ENCODE data around the gene PMF1.
A peak's percentile ranks its signal among the peaks of the same experiment; 100 is the strongest.
"Not testable (repeated sequence)": the region's sequence is repeated elsewhere in the genome, so short reads cannot be mapped to it uniquely, and the experiment has no call there.

The PMF1 gene

GRCh38 chr1:156212833-156213643, at the start of gene PMF1:
Gene PMF1, plus strand, starts transcription at chr1:156213007. Its CDS starts 9 bp downstream, at chr1:156213016.
- DNase-seq (ENCODE audit: low read depth in 2 of 2): peak; percentile 90 to 96

GRCh38 chr1:156163712-156164111, 49.1 kb upstream of the PMF1 start:
- no peak for DNase-seq (ENCODE audit: low read depth in 2 of 2)

- DNase-seq (ENCODE audit: low read depth in 2 of 2): no peak
Observed at GRCh38 chr1:156164125-156164831, 48.5 kb upstream of the PMF1 start.

GRCh38 chr1:156165083-156165482, 47.7 kb upstream of the PMF1 start:
- DNase-seq (ENCODE audit: low read depth in 2 of 2): no peak

- DNase-seq (ENCODE audit: low read depth in 2 of 2): no peak
Observed at GRCh38 chr1:156167536-156167935, 45.3 kb upstream of the PMF1 start.

- DNase-seq (ENCODE audit: low read depth in 2 of 2): no peak
Observed at GRCh38 chr1:156172696-156173470, 39.9 kb upstream of the PMF1 start.

- no peak for DNase-seq (ENCODE audit: low read depth in 2 of 2)
Observed at GRCh38 chr1:156176610-156177210, 36.1 kb upstream of the PMF1 start.

GRCh38 chr1:156177919-156178654, 34.7 kb upstream of the PMF1 start:
- DNase-seq (ENCODE audit: low read depth in 2 of 2): no peak

GRCh38 chr1:156180471-156180870, 32.3 kb upstream of the PMF1 start:
- no peak for DNase-seq (ENCODE audit: low read depth in 2 of 2)

- DNase-seq (ENCODE audit: low read depth in 2 of 2): not testable (repeated sequence)
Observed at GRCh38 chr1:156181391-156181924, 31.3 kb upstream of the PMF1 start.

GRCh38 chr1:156182010-156182779, 30.6 kb upstream of the PMF1 start:
- not testable (repeated sequence) for DNase-seq (ENCODE audit: low read depth in 2 of 2)

GRCh38 chr1:156186347-156187177, 26.2 kb upstream of the PMF1 start:
- not testable (repeated sequence) for DNase-seq (ENCODE audit: low read depth in 2 of 2)

GRCh38 chr1:156190265-156190664, 22.5 kb upstream of the PMF1 start:
- DNase-seq (ENCODE audit: low read depth in 2 of 2): not testable (repeated sequence)

- DNase-seq (ENCODE audit: low read depth in 2 of 2): no peak
Observed at GRCh38 chr1:156191292-156191964, 21.4 kb upstream of the PMF1 start.

- no peak for DNase-seq (ENCODE audit: low read depth in 2 of 2)
Observed at GRCh38 chr1:156193208-156193487, 19.7 kb upstream of the PMF1 start.

- DNase-seq (ENCODE audit: low read depth in 2 of 2): peak; percentile 92 to 96
Observed at GRCh38 chr1:156193488-156194299, 19.1 kb upstream of the PMF1 start, which contains the start of gene SLC25A44. Gene SLC25A44, plus strand, starts transcription at chr1:156194104. Its CDS starts 5,744 bp downstream, at chr1:156199848.

- DNase-seq (ENCODE audit: low read depth in 2 of 2): no peak
Observed at GRCh38 chr1:156194300-156194652, 18.5 kb upstream of the PMF1 start.

- no peak for DNase-seq (ENCODE audit: low read depth in 2 of 2)
Observed at GRCh38 chr1:156195853-156196252, 17.0 kb upstream of the PMF1 start.

Data from stimulated activated CD4-positive, alpha-beta T cell treated with anti-CD3 and anti-CD28 coated beads, Interleukin-12 subunit alpha, Interleukin-12 subunit beta, amount 100 ng/mL, for 24 hours (primary cell).